ENCODE results near the gene UNC5A.

The UNC5A gene

DNA sequence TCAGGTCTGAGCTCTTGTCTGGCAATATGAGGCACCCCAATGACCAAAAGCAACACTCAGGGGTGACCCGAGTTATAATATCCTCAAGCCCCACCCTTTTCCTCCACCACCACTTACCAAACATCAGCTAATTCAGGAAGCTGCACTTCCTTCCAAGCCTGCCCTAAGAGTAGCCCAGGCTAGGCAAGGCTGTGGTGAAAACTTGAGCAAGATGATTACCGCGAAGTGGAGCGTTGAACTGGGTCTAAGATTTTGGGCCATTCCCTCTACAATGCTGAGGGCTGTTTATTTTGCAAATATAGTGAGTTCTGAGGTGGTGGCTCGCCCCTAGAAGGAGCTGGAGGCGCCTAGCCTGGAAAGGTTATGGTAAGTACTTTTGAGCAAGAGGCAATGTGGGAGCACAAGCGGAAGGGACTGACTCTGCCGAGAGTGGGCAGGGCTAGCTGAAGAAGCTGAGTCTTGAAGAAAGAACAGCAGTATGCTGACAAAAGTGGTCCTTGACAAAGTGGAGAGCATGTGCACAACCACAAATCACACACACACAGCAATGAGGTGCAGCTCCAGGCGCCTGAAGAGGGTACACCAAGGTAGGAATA lies 89.0 kb downstream of the UNC5A start, which contains the start of gene HK3:
Gene HK3, minus strand, starts transcription at position 51 of the 596 bp plus-strand sequence. CDS start 3,187 bp downstream, outside the sequence.
- Histone ChIP-seq H3K4me1 (ENCODE audit: control insufficient read depth in 1 of 2, insufficient read depth in 1 of 2, low read depth in 1 of 2, low read length in 1 of 2) (peaks cover 95 to 97% of the 10 kb centered on the region in 2 experiments), H3K9me3 (no peaks in the 10 kb centered on the region), H3K27ac (peak within 1 kb of the TSS; percentile 88), H3K36me3 (peaks cover 14% of the 10 kb centered on the region), H3K27me3 (no peaks in the 10 kb centered on the region), H3K4me3 (ENCODE audit: low read depth in 1 of 2, low read length in 1 of 2) (peak within 1 kb of the TSS; percentile 72 to 87)
- TF ChIP-seq CTCF (IDR thresholded peaks at IDR 0.05) = no peak

GRCh38 chr5:176899946-176900779 lies 89.8 kb downstream of the UNC5A start:
- Histone ChIP-seq H3K4me3 (ENCODE audit: low read depth in 1 of 2, low read length in 1 of 2) (peak overlapping the region; percentile 72 to 87), H3K4me1 (ENCODE audit: control insufficient read depth in 1 of 2, insufficient read depth in 1 of 2, low read depth in 1 of 2, low read length in 1 of 2) (peaks cover 89 to 90% of the 10 kb centered on the region in 2 experiments), H3K27ac (peak overlapping the region; percentile 88), H3K27me3 (no peaks in the 10 kb centered on the region), H3K9me3 (no peaks in the 10 kb centered on the region), H3K36me3 (peaks cover 21% of the 10 kb centered on the region)
- TF ChIP-seq CTCF (IDR thresholded peaks at IDR 0.05) = no peak

DNA sequence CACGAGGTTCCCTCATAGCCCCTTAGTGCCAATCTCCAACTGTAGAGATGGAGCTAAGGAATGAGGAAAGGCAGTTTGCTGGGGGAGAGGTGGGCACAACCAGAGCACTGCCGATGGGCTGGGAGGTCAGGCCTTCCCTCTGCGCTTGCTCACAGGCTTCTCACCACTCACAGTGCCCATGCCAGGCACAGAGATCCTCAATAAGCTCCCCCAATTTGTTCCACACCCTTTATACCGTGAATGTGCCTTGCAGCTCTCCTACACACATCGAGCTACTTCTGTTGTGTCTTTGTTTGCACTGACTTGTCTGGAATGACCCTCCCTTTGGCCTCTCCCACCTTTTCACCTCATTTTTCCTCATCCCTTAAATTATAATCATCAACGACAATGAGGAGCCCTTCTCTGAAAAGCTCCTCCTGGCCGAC lies 90.4 kb downstream of the UNC5A start:
- H3K27ac ChIP-seq = peak overlapping the region; percentile 88
- no peaks in the 10 kb centered on the region for H3K9me3 ChIP-seq
- H3K4me1 ChIP-seq (ENCODE audit: control insufficient read depth in 1 of 2, insufficient read depth in 1 of 2, low read depth in 1 of 2, low read length in 1 of 2) = peaks cover 83% of the 10 kb centered on the region in 2 experiments
- H3K27me3 ChIP-seq = no peaks in the 10 kb centered on the region
- peaks cover 27% of the 10 kb centered on the region for H3K36me3 ChIP-seq
- no peak for TF ChIP-seq CTCF (IDR thresholded peaks at IDR 0.05)
- H3K4me3 ChIP-seq (ENCODE audit: low read depth in 1 of 2, low read length in 1 of 2) = peak overlapping the region; percentile 24 to 87

GRCh38 chr5:176901260-176902101 lies 91.1 kb downstream of the UNC5A start:
- no peaks in the 10 kb centered on the region for H3K9me3 ChIP-seq
- peaks cover 34% of the 10 kb centered on the region for H3K36me3 ChIP-seq
- peak overlapping the region; percentile 88 for H3K27ac ChIP-seq
- no peak for TF ChIP-seq CTCF (IDR thresholded peaks at IDR 0.05)
- H3K4me1 ChIP-seq (ENCODE audit: control insufficient read depth in 1 of 2, insufficient read depth in 1 of 2, low read depth in 1 of 2, low read length in 1 of 2) = peaks cover 76% of the 10 kb centered on the region in 2 experiments
- H3K27me3 ChIP-seq = no peaks in the 10 kb centered on the region
- H3K4me3 ChIP-seq (ENCODE audit: low read depth in 1 of 2, low read length in 1 of 2) = peak overlapping the region; percentile 9 to 24

- peaks cover 68 to 69% of the 10 kb centered on the region in 2 experiments for H3K4me1 ChIP-seq (ENCODE audit: control insufficient read depth in 1 of 2, insufficient read depth in 1 of 2, low read depth in 1 of 2, low read length in 1 of 2)
- H3K27me3 ChIP-seq = no peaks in the 10 kb centered on the region
- peak overlapping the region in 1 of 2 experiments; percentile 24 for H3K4me3 ChIP-seq (ENCODE audit: low read depth in 1 of 2, low read length in 1 of 2)
- H3K9me3 ChIP-seq = no peaks in the 10 kb centered on the region
- no peak for TF ChIP-seq CTCF (IDR thresholded peaks at IDR 0.05)
- H3K27ac ChIP-seq = peak overlapping the region; percentile 88
- peaks cover 42% of the 10 kb centered on the region for H3K36me3 ChIP-seq
These were observed 91.9 kb downstream of the UNC5A start for GRCh38 chr5:176902102-176902814.

Measured in neutrophil (primary cell).